ENCODE results near the gene GPR149.

Gene GPR149

DNA sequence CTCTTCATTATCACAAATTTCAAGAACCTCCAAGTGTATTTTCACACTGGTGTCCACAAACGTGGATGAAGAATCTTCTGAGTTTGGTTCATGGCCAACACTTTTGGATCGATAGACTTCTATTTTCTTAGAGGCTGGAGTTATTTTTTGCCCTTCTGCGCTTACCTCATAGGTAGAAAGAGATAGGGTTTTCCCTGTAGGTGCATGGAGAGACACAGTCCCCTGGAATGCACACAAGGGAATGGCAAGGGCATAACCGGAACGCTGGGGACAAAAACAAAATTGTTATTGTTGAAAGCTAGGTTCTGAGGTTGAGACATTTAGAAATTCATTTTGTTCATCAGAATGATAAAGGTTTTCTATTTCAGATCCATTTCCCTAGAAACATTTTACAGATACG lies 92.0 kb downstream of the GPR149 start:
- no peak for DNase-seq

- DNase-seq = peak; percentile 33 to 42
Measured at GRCh38 chr3:154334973-154335420, 95.0 kb downstream of the GPR149 start.

- DNase-seq = no peak
Measured at GRCh38 chr3:154327871-154328270, 102.1 kb downstream of the GPR149 start.

DNA sequence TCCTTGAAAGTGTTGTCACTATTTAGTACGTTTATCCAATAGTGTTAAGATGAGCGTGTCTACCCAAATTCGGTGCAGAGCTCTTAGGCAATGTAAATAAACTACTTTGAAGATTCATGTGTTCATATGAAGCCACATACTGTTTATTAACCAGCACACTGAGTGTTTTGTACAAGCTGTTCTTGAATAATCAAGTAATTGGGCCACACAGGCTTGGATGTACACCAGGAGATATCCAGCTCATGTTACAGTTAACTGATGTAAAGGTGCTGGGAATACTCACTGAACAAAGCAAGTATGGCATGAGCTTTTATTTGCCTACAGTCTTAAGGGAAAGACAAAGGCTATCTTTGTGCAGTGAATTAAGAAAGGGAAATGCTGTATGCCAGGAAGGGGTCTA lies 105.1 kb downstream of the GPR149 start:
- no peak for DNase-seq

DNA sequence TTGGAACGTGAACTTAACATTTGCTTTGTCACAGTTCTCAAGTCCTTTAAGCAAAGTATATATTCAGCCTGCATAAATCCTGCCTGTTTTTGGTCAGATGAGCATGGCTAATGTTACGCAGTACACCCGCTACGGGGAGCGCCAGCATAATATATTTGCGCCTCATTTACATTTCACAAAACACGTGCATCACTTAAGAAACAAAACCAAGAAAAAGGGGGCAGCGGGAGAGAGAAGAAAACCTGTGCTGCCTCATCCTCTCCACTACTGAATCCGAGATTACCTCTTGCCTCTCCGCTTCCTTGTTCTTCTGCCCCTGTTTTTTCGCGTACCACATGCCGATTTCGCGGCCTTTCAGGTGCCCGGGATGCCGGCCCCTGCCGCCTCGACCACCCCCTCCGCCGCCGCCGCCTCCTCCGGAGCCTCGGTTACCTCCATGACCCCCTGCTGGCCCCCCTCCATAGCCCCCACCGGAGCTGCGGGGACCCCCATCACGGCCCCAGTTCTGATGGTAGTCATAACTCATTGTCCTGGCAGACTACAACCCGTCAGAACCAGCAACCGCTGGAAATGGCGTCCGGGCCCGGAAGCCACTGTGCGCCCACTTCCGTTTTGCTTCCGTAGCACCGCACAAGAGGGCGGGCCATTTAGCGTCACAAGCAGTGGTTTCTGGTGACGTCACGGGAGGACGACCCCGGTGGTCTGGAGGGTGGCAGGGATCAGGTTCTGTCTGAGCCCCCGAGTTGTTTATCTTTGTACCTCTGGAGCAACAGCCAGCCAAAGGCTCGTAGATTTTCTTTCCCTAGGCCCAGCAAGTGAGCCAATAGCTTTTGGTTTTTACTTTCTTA lies 105.9 kb downstream of the GPR149 start, which contains the start of gene DHX36:
Gene DHX36, minus strand, starts transcription at position 597 of the 848 bp plus-strand sequence. Its CDS starts 71 bp downstream, at position 526.
- peak; percentile 86 to 95 for DNase-seq

DNA sequence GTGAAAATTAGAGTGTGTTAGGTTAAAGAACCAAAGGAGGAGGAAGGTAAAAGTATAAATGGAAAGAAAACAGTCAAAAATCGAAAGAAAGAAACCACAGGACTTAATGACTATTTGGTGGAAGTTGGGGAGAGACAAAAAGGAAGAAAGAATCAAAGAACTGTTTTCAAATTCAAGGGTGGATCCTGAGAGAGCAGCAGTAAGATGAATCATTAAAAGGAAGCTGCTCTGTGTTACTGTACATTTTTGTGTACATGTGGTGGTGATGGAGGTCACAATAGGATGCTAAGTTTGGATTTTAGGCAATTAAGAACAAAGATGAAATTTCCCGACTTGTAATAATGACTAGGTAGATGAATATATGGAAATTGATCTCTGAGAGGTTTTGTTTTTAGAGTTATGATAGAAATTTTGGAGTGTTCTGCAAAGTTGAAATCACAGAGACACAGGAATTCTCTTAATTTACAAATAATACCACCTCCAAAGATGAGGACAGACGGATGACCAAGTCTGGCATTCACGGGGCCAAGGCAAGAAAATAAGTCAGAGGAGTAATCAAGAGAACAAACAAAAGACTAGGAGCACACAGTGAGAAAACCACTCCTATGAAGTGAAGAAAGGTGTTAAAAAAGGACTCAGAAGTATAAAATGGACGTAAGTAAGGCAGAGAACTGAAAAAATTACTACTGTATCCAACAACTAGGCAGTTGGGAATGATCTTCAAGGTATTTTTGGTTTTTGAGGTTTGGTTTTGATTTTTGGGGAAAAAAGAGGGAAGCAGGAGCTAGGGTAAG lies 112.8 kb downstream of the GPR149 start:
- no peak for DNase-seq

DNA sequence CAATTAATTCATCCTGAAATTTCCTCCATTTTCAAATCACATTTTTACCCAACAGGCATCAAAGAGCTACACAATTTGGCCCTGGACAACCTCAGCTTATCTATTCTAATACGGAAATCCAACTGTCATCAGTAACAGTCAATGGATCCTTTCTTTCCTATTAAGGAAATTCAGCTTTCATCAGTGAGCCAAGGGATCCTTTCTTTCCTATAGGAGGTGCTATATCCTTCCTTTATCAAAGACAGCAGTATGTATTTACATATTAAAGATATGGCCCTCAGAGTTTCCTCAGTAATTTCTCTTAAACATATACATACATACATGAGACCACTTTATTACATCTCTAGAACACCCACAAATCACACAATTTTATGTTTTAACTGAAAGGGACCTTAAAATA lies 115.8 kb downstream of the GPR149 start:
- DNase-seq = no peak

DNA sequence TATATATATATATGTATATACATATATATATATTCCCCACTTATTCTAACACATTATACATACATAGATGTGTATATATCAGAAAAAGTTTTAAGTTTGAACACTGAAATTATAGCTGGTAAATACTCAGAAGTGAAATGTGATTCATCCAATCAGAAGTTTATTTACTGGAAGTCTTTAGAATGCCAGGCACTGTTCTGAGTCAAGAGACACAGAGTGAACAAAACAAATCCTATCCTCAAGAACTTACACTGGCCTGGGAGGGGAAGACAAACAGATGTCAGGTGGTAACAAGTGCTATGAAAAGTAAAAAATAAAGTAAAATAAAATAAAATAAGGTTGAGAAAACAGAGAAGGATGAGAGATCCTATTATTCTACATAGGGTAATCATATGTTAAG lies 119.2 kb downstream of the GPR149 start:
- no peak for DNase-seq

GRCh38 chr3:154307363-154307762 lies 122.6 kb downstream of the GPR149 start:
- no peak for DNase-seq

DNA sequence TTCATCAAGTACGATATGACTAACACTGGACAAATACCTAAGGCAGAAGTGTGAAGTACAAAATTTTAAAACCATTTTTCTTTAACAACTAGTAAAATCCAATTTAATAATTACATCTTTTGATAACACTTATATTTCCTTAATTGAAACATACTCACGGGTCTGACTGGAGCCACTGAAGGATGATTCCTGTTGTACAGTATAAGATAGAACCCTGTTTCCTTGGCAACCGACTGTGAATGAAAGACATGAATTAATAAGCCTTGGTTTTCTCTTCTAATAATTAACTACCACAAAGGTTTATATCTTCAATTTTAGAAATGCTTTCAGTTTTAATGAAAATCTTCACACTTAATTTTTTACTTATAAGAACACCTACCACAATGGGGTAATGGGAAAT lies 125.1 kb downstream of the GPR149 start:
- DNase-seq = no peak

DNA sequence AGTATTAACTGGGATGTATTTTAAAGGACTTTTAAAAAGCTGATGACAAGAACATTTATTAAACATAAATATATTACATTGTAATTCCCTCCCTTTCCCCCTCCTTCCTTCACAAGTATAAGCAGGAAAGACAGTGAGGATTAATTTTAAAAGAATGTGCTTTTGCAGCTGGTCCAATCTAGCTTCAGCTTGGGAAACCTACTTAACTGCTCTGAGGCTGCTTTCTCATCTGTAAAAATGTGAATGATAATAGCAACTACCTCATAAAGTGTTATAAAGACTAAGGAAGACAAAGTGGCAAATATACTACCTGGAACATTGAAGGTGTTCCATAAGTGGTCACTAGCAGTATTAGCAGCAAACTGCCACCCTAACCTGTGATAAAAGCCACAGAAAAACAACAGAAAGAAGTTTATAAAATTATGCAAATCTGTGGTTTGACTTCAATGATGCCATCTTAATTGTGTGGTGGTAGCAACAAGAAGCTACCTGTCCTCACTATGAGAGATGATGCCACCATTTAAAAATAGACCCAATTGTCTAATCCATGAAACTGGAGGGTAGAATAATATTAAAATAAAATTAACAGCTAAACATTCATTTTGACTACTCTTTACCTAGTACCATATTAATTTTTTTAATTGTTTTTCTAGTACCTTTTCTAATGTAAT lies 125.7 kb downstream of the GPR149 start:
- no peak for DNase-seq

DNA sequence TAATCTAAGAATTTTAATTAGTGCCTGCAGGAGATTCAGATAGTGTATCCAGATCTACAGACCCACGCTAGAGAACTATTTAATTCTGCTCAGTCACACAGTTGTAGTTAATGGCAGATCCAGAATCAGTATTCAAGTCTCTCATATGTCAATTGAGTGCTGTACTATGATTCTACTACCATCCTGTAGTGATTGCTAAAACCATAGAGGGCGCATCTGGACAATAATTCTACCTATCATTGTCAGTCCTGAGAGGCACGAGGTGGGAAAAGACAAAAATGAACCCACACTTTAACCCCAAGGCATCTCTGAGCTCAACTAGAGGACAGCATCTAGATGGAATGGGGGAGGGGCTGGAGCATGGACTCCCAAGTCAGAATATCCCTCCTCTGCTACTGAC lies 128.4 kb downstream of the GPR149 start:
- DNase-seq = no peak

GRCh38 chr3:154294016-154294415 lies 136.0 kb downstream of the GPR149 start:
- no peak for DNase-seq

DNA sequence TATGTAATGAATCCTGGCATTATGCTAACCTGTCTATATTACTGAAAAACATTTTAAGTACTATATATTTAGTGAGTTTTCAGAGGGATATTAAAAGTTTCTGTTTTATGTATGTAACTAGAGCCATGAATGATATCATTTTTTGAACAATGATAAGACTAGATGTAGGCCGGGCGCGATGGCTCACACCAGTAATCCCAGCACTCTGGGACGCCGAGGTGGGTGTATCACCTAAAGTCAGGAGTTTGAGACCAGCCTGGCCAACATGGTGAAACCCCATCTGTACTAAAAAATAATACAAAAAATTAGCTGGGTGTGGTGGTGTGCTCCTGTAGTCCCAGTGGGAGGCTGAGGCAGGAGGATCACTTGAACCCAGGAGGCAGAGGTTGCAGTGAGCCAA lies 139.8 kb downstream of the GPR149 start:
- no peak for DNase-seq
